HG03060 (cell line): Measurements from ENCODE around the gene MBD3L2.
"Not testable (repeated sequence)": the region's sequence is repeated elsewhere in the genome, so short reads cannot be mapped to it uniquely, and the experiment has no call there.

Experiments
- ATAC-seq: cut with Tn5 transposase; IDR thresholded peaks from one replicate; pipeline ENCODE4 v1.9.1; 2021; ENCODE audit warnings: low read depth, moderate number of reproducible peaks; ENCODE audit not compliant: unreplicated experiment

MBD3L2 gene

GRCh38 chr19:7049021-7049420 lies at the start of gene MBD3L2:
Gene MBD3L2 (plus strand): TSS chr19:7049321. CDS start chr19:7049374, 53 bp downstream.
- ATAC-seq, result not testable (repeated sequence)

- ATAC-seq, result no peak
Observed at GRCh38 chr19:6999933-7000332, 49.2 kb upstream of the MBD3L2 start.

GRCh38 chr19:7000333-7000732 lies 48.8 kb upstream of the MBD3L2 start:
- no peak for ATAC-seq

DNA sequence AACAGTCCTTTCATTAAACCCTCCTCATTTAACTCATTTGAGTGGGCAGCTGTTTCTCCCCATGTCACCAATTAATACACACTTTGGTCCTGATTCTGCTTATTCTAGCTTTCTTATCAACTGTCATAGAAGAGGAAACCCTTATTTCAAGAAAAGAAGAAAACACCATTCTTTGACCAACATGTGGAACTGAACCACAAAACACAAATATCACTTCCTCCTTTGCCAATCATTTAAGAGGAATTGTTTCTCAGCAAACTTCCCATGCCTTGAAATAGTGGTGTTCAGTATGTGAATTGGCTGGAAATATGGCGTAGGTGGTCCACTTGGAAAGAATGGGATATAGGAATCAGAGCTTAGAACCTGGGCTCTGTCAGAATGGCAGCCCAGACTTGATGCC lies 48.3 kb upstream of the MBD3L2 start:
- ATAC-seq, result no peak

DNA sequence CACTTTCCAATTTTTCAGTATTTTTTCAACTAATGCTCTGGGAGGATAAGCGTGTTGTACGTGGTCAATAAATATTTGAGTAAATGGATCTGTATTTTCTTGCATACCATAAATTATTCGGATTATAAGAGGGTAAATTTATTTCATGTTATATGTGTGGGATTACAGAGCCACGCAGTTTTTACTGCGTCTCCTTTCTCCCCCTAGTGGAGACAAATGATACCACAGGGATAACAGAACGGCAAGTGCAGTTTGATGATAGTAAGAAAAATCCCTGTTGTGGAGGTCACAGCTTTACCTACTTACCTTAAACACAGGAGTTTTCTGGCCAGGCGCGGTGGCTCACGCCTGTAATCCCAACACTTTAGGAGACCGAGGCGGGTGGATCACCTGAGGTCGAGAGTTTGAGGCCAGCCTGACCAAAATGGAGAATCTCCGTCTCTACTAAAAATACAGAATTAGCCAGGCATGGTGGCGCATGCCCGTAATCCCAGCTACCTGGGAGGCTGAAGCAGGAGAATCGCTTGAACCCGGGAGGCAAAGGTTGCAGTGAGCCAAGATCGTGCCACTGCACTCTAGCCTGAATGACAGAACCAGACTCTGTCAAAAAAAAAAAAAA lies 44.7 kb upstream of the MBD3L2 start:
- ATAC-seq, result no peak

GRCh38 chr19:7006135-7006704 lies 42.9 kb upstream of the MBD3L2 start:
- no peak for ATAC-seq

GRCh38 chr19:7007859-7008258 lies 41.3 kb upstream of the MBD3L2 start:
- ATAC-seq, result no peak

- no peak for ATAC-seq
Observed at GRCh38 chr19:7010722-7011593, 38.2 kb upstream of the MBD3L2 start.

DNA sequence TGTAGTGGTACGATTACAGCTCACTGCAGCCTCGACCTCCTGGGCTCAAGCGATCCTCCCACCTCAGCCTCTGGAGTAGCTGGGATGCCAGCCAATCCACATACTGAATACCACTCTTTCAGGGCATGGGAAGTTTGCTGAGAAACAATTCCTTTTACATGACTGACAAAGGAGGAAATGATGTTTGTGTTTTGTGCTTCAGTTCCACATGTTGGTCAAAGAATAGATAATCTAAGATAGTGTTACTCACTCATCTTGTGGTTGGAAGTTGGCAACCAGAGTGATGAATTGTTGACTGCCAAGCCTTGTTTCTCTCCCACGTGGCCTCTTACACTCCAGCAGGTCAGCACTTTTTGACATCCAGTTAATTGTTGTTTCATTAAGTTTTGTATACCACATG lies 35.4 kb upstream of the MBD3L2 start:
- no peak for ATAC-seq

DNA sequence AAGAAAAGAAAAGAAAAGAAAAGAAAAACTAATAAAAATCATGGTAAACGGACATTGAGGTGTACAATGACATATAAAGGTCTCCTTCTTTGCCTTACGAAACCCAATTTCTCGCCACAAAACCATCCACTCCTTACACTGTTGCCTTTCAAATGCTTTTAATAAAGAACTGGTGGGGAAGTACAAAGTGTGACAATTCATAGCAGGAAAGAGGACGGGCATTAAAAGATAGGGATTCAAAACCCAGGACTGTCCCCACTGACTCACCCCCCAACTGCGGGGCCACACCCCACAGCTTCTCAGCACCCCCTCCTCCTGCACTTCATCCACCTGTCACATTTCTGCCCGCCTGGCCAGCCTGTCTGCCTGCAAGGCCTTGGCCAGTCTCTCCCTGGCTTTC lies 30.3 kb upstream of the MBD3L2 start:
- ATAC-seq, result no peak

- not testable (repeated sequence) for ATAC-seq
Observed at GRCh38 chr19:7021331-7021730, 27.8 kb upstream of the MBD3L2 start, which contains the start of gene MBD3L2B. Gene MBD3L2B (minus strand): TSS chr19:7021431. CDS start chr19:7021397, 34 bp downstream.

DNA sequence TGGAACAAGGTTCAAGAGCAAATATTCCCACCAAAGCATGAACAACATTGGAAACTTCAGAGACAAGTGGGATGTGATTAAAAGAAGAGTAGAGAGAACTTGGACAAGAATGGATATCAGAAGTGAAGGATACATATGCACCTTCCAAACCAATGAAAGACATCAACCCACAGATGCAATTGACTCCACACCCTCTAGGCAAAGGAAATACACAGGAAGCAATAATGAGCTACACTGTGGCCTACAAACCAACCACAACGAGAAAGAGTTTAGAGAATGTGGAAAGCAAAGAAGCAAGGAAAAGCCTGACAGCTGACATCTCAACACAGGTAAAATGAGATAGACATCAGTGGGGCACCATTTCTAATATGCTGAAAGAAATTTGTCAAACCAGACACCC lies 20.3 kb upstream of the MBD3L2 start:
- not testable (repeated sequence) for ATAC-seq

DNA sequence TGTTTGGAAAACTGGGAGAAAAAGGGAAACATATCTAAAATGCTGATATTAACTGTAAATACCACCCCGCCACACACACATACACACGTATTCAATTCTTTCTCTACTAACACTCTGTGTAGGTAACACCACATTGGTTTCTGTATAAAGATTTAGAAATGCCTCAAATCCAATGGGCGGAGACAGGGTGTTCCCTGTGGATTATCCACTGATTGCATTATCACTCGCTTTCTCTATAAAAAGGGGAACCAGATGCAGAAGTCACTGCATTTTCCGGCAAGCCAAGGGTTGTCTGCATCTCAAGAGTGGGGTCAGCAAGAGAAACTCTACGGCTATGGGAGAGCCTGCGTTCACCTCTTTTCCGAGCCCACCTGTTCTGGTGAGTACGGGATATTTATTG lies 18.8 kb upstream of the MBD3L2 start, which contains the start of gene MBD3L5:
Gene MBD3L5, plus strand, starts transcription at position 301 of the 400 bp plus-strand sequence. Its CDS starts 34 bp downstream, at position 335.
- not testable (repeated sequence) for ATAC-seq

GRCh38 chr19:7040079-7040478 lies 9.0 kb upstream of the MBD3L2 start, which contains the start of gene MBD3L4:
Gene MBD3L4 (minus strand): TSS chr19:7040179. CDS start chr19:7040144, 35 bp downstream.
- not testable (repeated sequence) for ATAC-seq

GRCh38 chr19:7041563-7041962 lies 7.6 kb upstream of the MBD3L2 start:
- not testable (repeated sequence) for ATAC-seq

- ATAC-seq, result not testable (repeated sequence)
Observed at GRCh38 chr19:7051421-7051820, 2.3 kb downstream of the MBD3L2 start.

DNA sequence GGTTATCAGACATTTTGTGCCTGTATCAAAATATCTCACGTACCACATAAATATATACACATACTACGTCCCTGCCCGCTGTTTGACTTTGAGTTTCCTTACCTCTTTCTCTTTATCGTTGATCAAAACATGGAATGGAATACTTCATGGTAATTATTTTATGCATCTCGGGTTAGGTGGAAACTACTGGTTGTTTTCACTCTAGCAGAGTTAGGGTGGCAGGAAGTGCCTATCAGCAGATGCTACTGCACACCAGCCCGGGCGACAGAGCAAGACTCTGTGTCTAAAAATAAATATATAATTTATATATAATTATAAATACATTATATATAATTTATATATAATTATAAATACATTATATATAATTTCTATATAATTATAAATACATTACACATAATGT lies 3.8 kb downstream of the MBD3L2 start:
- not testable (repeated sequence) for ATAC-seq

GRCh38 chr19:7054635-7055368 lies 5.7 kb downstream of the MBD3L2 start:
- ATAC-seq, result not testable (repeated sequence)

GRCh38 chr19:7055679-7056078 lies 6.6 kb downstream of the MBD3L2 start:
- ATAC-seq, result not testable (repeated sequence)

DNA sequence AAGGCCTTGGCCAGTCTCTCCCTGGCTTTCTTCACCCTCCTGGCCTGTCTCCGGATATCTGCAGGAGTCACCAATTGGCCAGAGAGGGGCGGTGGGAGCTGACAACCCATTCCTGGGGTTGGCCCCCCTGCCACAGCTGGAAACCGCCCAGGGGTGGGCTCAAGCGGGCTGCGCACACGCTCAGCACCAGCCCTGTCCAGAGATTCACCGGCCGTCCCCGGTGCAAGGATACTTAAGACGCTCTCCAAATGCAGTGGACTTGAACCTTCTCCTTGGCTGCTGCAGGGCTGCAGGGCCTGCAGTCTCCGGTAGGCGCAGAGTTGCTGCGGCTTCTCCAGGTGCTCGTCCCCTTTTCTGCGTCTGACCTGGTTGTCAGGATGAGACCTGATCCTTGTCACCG lies 7.2 kb downstream of the MBD3L2 start:
- ATAC-seq, result not testable (repeated sequence)
